Neural progenitor cell (in vitro differentiated cells): Measurements from ENCODE around the gene KIDINS220. TPM values are rescaled to one million over a fixed set of nuclear protein-coding genes. Genes with fewer than 3 reads are reported as not detected.

Experiments
- DNase-seq: peaks from one replicate; pipeline ENCODE4 v3.0.0-alpha.2; 2016; ENCODE audit warnings: low spot score
- H2AFZ ChIP-seq: fragments of 200-600 bp; sonication (generic); replicated peaks from 2 replicates; pipeline ENCODE4 v1.6.1; 2016; ENCODE audit warnings: antibody characterized with exemption
- H3F3A ChIP-seq: fragments of 200-600 bp; sonication (generic); 2 replicates; pipeline ENCODE4 v1.6.1; 2016; ENCODE audit warnings: antibody characterized with exemption, low read depth
- H3K27ac ChIP-seq: fragments of 200-600 bp; sonication (generic); 2 replicates; pipeline ENCODE4 v1.5.1; 2016; ENCODE audit warnings: mild to moderate bottlenecking
- H3K27me3 ChIP-seq: fragments of 200-600 bp; sonication (generic); 2 replicates; pipeline ENCODE4 v1.6.1; 2016; ENCODE audit warnings: mild to moderate bottlenecking, moderate library complexity
- H3K36me3 ChIP-seq: fragments of 200-600 bp; sonication (generic); 2 replicates; pipeline ENCODE4 v1.5.1; 2016
- H3K4me1 ChIP-seq: fragments of 200-600 bp; sonication (generic); 2 replicates; pipeline ENCODE4 v1.6.1; 2016; ENCODE audit warnings: mixed run types
- H3K4me2 ChIP-seq: fragments of 200-600 bp; sonication (generic); 2 replicates; pipeline ENCODE4 v1.6.1; 2016
- H3K4me3 ChIP-seq: fragments of 200-600 bp; sonication (generic); 2 replicates; pipeline ENCODE4 v1.5.1; 2016
- H3K79me2 ChIP-seq: fragments of 200-600 bp; sonication (generic); 2 replicates; pipeline ENCODE4 v1.6.1; 2016; ENCODE audit warnings: low read depth
- H3K9ac ChIP-seq: fragments of 200-600 bp; sonication (generic); 2 replicates; pipeline ENCODE4 v1.6.1; 2016
- H3K9me3 ChIP-seq: fragments of 200-600 bp; sonication (generic); 2 replicates; pipeline ENCODE4 v1.5.1; 2016; ENCODE audit warnings: low read depth
- H4K20me1 ChIP-seq: fragments of 200-600 bp; sonication (generic); 2 replicates; pipeline ENCODE4 v1.6.1; 2016; ENCODE audit warnings: low read depth
- H3K27ac Mint-ChIP-seq: 3 replicates; pipeline ENCODE4 v1.8.0; 2021; ENCODE audit warnings: mixed read lengths
- H3K27me3 Mint-ChIP-seq: 2 replicates; pipeline ENCODE4 v1.8.0; 2022; ENCODE audit warnings: low read depth, mild to moderate bottlenecking, inconsistent platforms, moderate library complexity, mixed read lengths; ENCODE audit not compliant: insufficient read depth
- H3K36me3 Mint-ChIP-seq: 3 replicates; pipeline ENCODE4 v1.8.0; 2021; ENCODE audit warnings: mixed read lengths
- H3K4me1 Mint-ChIP-seq: 3 replicates; pipeline ENCODE4 v1.8.0; 2021; ENCODE audit warnings: mixed read lengths
- H3K4me3 Mint-ChIP-seq: 3 replicates; pipeline ENCODE4 v1.8.0; 2021; ENCODE audit warnings: mild to moderate bottlenecking, moderate library complexity, mixed read lengths
- H3K9me3 Mint-ChIP-seq: 3 replicates; pipeline ENCODE4 v1.8.0; 2020; ENCODE audit warnings: mixed read lengths
- CTCF ChIP-seq: fragments of 200-600 bp; sonication (generic); IDR thresholded peaks from 2 replicates; pipeline ENCODE4 v1.5.1; 2017; ENCODE audit warnings: antibody characterized with exemption, mild to moderate bottlenecking
- EZH2 ChIP-seq: fragments of 200-600 bp; sonication (generic); IDR thresholded peaks from 2 replicates; pipeline ENCODE4 v1.6.1; 2017; ENCODE audit warnings: antibody characterized with exemption, mild to moderate bottlenecking, moderate library complexity
- EZH2phosphoT487 ChIP-seq: fragments of 200-600 bp; sonication (generic); IDR thresholded peaks from 2 replicates; pipeline ENCODE4 v1.6.1; 2017; ENCODE audit warnings: antibody characterized with exemption
- total RNA-seq: library from RNA; depleted of rRNA; stranded (reverse); fragments of >200 nt; gene quantifications from 2 replicates; pipeline ENCODE4 v1.2.3, GENCODE V29; 2015; ENCODE audit warnings: low replicate concordance

The KIDINS220 gene
- total RNA-seq, 1 donor from 2014 or later, result 56.1 TPM

GRCh38 chr2:8827729-8828128 lies 9.7 kb downstream of the KIDINS220 start:
- H3K36me3 Mint-ChIP-seq, result peaks cover 11% of the 10 kb centered on the region
- peaks cover 6% of the 10 kb centered on the region for H3K27me3 Mint-ChIP-seq
- Histone ChIP-seq H3K9me3 (no peaks in the 10 kb centered on the region), H2AFZ (no peak overlapping the region), H3K79me2 (peaks cover 27% of the 10 kb centered on the region), H3K4me3 (no peak overlapping the region), H3K27me3 (no peaks in the 10 kb centered on the region), H3K36me3 (no peaks in the 10 kb centered on the region), H4K20me1 (peaks cover 16% of the 10 kb centered on the region), H3K4me1 (peaks cover 11% of the 10 kb centered on the region), H3K4me2 (no peak overlapping the region), H3K9ac (no peak overlapping the region), H3K27ac (no peak overlapping the region), H3F3A (no peaks in the 10 kb centered on the region)
- TF ChIP-seq EZH2 (no peak), CTCF (no peak), EZH2phosphoT487 (no peak)
- H3K4me3 Mint-ChIP-seq, result no peak overlapping the region
- no peaks in the 10 kb centered on the region for H3K9me3 Mint-ChIP-seq
- H3K27ac Mint-ChIP-seq, result no peak overlapping the region
- DNase-seq, result no peak
- H3K4me1 Mint-ChIP-seq, result peaks cover 19% of the 10 kb centered on the region

- no peaks in the 10 kb centered on the region for H3K79me2 ChIP-seq
- H3K4me2 ChIP-seq, result no peak overlapping the region
- H3K9ac ChIP-seq, result no peak overlapping the region
- Mint-ChIP-seq H3K4me1 (peaks cover 2% of the 10 kb centered on the region), H3K27me3 (no peaks in the 10 kb centered on the region), H3K9me3 (no peaks in the 10 kb centered on the region), H3K4me3 (no peak overlapping the region), H3K27ac (no peak overlapping the region), H3K36me3 (peaks cover 13% of the 10 kb centered on the region)
- H3K36me3 ChIP-seq, result no peaks in the 10 kb centered on the region
- DNase-seq, result no peak
- H3K27me3 ChIP-seq, result no peaks in the 10 kb centered on the region
- no peaks in the 10 kb centered on the region for H3K4me1 ChIP-seq
- H3K4me3 ChIP-seq, result no peak overlapping the region
- no peak for TF ChIP-seq EZH2phosphoT487
- TF ChIP-seq CTCF, result no peak
- TF ChIP-seq EZH2, result no peak
- no peaks in the 10 kb centered on the region for H3K9me3 ChIP-seq
- no peaks in the 10 kb centered on the region for H4K20me1 ChIP-seq
- H2AFZ ChIP-seq, result no peak overlapping the region
- no peaks in the 10 kb centered on the region for H3F3A ChIP-seq
- H3K27ac ChIP-seq, result no peak overlapping the region
These were observed 15.2 kb downstream of the KIDINS220 start for GRCh38 chr2:8822218-8822617.

- no peaks in the 10 kb centered on the region for H3K36me3 ChIP-seq
- no peaks in the 10 kb centered on the region for H3K9me3 ChIP-seq
- H3K27ac Mint-ChIP-seq, result no peak overlapping the region
- no peaks in the 10 kb centered on the region for H3K27me3 ChIP-seq
- H3K9ac ChIP-seq, result no peak overlapping the region
- H3F3A ChIP-seq, result no peaks in the 10 kb centered on the region
- TF ChIP-seq CTCF (no peak), EZH2 (no peak), EZH2phosphoT487 (no peak)
- no peaks in the 10 kb centered on the region for H3K79me2 ChIP-seq
- H4K20me1 ChIP-seq, result no peaks in the 10 kb centered on the region
- no peaks in the 10 kb centered on the region for H3K27me3 Mint-ChIP-seq
- no peak overlapping the region for H3K4me2 ChIP-seq
- H3K27ac ChIP-seq, result no peak overlapping the region
- no peak overlapping the region for H2AFZ ChIP-seq
- H3K36me3 Mint-ChIP-seq, result peaks cover 11% of the 10 kb centered on the region
- H3K9me3 Mint-ChIP-seq, result no peaks in the 10 kb centered on the region
- DNase-seq, result no peak
- no peaks in the 10 kb centered on the region for H3K4me1 ChIP-seq
- no peak overlapping the region for H3K4me3 ChIP-seq
- H3K4me1 Mint-ChIP-seq, result peaks cover 2% of the 10 kb centered on the region
- no peak overlapping the region for H3K4me3 Mint-ChIP-seq
These were observed 15.9 kb downstream of the KIDINS220 start for GRCh38 chr2:8821276-8822217.
